HepG2 (cell line): ENCODE results near the gene NEAT1. TPM values are rescaled to one million over a fixed set of nuclear protein-coding genes. Genes with fewer than 3 reads are reported as not detected.
A peak's percentile ranks its signal among the peaks of the same experiment; 100 is the strongest.

Experiments
- AHR ChIP-seq: IDR thresholded peaks from 2 replicates; pipeline ENCODE4 v1.6.1; 2018; ENCODE audit warnings: missing genetic modification reagents, missing compliant biosample characterization
- ARNT ChIP-seq: fragments of 450-650 bp; IDR thresholded peaks from 2 replicates; pipeline ENCODE4 v1.6.1; 2017
- BORCS8-MEF2B ChIP-seq: sonication (generic); formaldehyde crosslinking; IDR thresholded peaks from 2 replicates; pipeline ENCODE4 v1.8.0; 2022; ENCODE audit warnings: mild to moderate bottlenecking, missing genetic modification reagents
- CCAR2 ChIP-seq: fragments of 200-400 bp; formaldehyde crosslinking; optimal IDR thresholded peaks from 2 replicates; pipeline ENCODE3; 2018; ENCODE audit warnings: low read depth, mild to moderate bottlenecking, low read length, moderate library complexity
- GTF2F1 ChIP-seq: fragments of 150-350 bp; IDR thresholded peaks from 2 replicates; pipeline ENCODE4 v1.6.1; 2014; ENCODE audit warnings: low read length
- HDAC6 ChIP-seq: fragments of 200-600 bp; sonication (generic); IDR thresholded peaks from 2 replicates; pipeline ENCODE4 v1.7.0; 2017; ENCODE audit warnings: mild to moderate bottlenecking, antibody characterized with exemption, low read length, low read depth
- KLF13 ChIP-seq: sonication (generic); formaldehyde crosslinking; IDR thresholded peaks from 2 replicates; pipeline ENCODE4 v1.4.0; 2020; ENCODE audit warnings: mild to moderate bottlenecking, missing genetic modification reagents
- KLF15 ChIP-seq: sonication (generic); formaldehyde crosslinking; IDR thresholded peaks from 2 replicates; pipeline ENCODE4 v1.8.1; 2023; ENCODE audit warnings: borderline replicate concordance, mild to moderate bottlenecking, inconsistent platforms, missing genetic modification reagents, mixed read lengths
- MAFK ChIP-seq, 2 experiments: IDR thresholded peaks in 1 of 2; conservative IDR thresholded peaks in 1 of 2; 2 replicates each; pipeline ENCODE4 v1.6.1; 2011; ENCODE audit warnings: improper control_type of control experiment in 2 of 2, low read length in 2 of 2
- MYC ChIP-seq: sonication (generic); formaldehyde crosslinking; IDR thresholded peaks from 2 replicates; pipeline ENCODE4 v1.9.0; 2021; ENCODE audit warnings: missing genetic modification reagents, borderline replicate concordance
- PHF20 ChIP-seq: sonication (generic); formaldehyde crosslinking; IDR thresholded peaks from 2 replicates; pipeline ENCODE4 v1.5.0; 2020; ENCODE audit warnings: mild to moderate bottlenecking, missing genetic modification reagents
- PHF21A ChIP-seq: sonication (generic); formaldehyde crosslinking; IDR thresholded peaks from 2 replicates; pipeline ENCODE4 v1.5.0; 2020; ENCODE audit warnings: mild to moderate bottlenecking, missing genetic modification reagents
- PLRG1 ChIP-seq: fragments of 450-650 bp; conservative IDR thresholded peaks from 2 replicates; pipeline ENCODE4 v1.6.1; 2016
- PTBP1 ChIP-seq: fragments of 200-400 bp; formaldehyde crosslinking; IDR thresholded peaks from 2 replicates; pipeline ENCODE4 v1.6.1; 2018; ENCODE audit warnings: low read length, low read depth; ENCODE audit not compliant: poor library complexity, severe bottlenecking
- RBM22 ChIP-seq: fragments of 200-400 bp; formaldehyde crosslinking; optimal IDR thresholded peaks from 2 replicates; pipeline ENCODE3; 2017; ENCODE audit warnings: mild to moderate bottlenecking, low read length, moderate library complexity
- REL ChIP-seq: sonication (generic); formaldehyde crosslinking; conservative IDR thresholded peaks from 2 replicates; pipeline ENCODE4 v1.8.0; 2022; ENCODE audit warnings: mild to moderate bottlenecking, missing genetic modification reagents, moderate library complexity
- SALL1 ChIP-seq: sonication (generic); formaldehyde crosslinking; IDR thresholded peaks from 2 replicates; pipeline ENCODE4 v1.8.0; 2022; ENCODE audit warnings: mild to moderate bottlenecking, missing genetic modification reagents
- SMARCC2 ChIP-seq: fragments of 450-650 bp; IDR thresholded peaks from 2 replicates; pipeline ENCODE4 v1.6.1; 2017; ENCODE audit warnings: antibody characterized with exemption, mild to moderate bottlenecking
- SNRNP70 ChIP-seq: fragments of 200-400 bp; formaldehyde crosslinking; IDR thresholded peaks from 2 replicates; pipeline ENCODE4 v1.6.1; 2017; ENCODE audit warnings: mild to moderate bottlenecking, low read depth, low read length, moderate library complexity
- SPEN ChIP-seq: sonication (generic); formaldehyde crosslinking; IDR thresholded peaks from 2 replicates; pipeline ENCODE4 v1.5.1; 2020; ENCODE audit warnings: low read depth, mild to moderate bottlenecking, missing genetic modification reagents
- SYNCRIP ChIP-seq: fragments of 200-400 bp; formaldehyde crosslinking; IDR thresholded peaks from 2 replicates; pipeline ENCODE4 v1.6.1; 2018; ENCODE audit warnings: mild to moderate bottlenecking, low read depth, low read length; ENCODE audit not compliant: insufficient read depth
- TSC22D2 ChIP-seq: sonication (generic); formaldehyde crosslinking; IDR thresholded peaks from 2 replicates; pipeline ENCODE4 v1.5.1; 2020; ENCODE audit warnings: missing genetic modification reagents, mild to moderate bottlenecking, borderline replicate concordance
- ZMAT3 ChIP-seq: sonication (generic); formaldehyde crosslinking; conservative IDR thresholded peaks from 2 replicates; pipeline ENCODE4 v1.7.0; 2021; ENCODE audit warnings: missing genetic modification reagents
- ZMYM4 ChIP-seq: sonication (generic); formaldehyde crosslinking; IDR thresholded peaks from 2 replicates; pipeline ENCODE4 v1.8.1; 2023; ENCODE audit warnings: mild to moderate bottlenecking, missing genetic modification reagents
- ZNF12 ChIP-seq: sonication (generic); formaldehyde crosslinking; IDR thresholded peaks from 2 replicates; pipeline ENCODE4 v1.5.0; 2020; ENCODE audit warnings: missing genetic modification reagents
- ZNF260 ChIP-seq: sonication (generic); formaldehyde crosslinking; IDR thresholded peaks from 2 replicates; pipeline ENCODE4 v1.4.0; 2020; ENCODE audit warnings: missing genetic modification reagents, low read depth, mild to moderate bottlenecking, borderline replicate concordance
- ZNF34 ChIP-seq: sonication (generic); formaldehyde crosslinking; IDR thresholded peaks from 2 replicates; pipeline ENCODE4 v1.4.0; 2020; ENCODE audit warnings: mild to moderate bottlenecking, missing genetic modification reagents, borderline replicate concordance
- ZNF431 ChIP-seq: sonication (generic); formaldehyde crosslinking; IDR thresholded peaks from 2 replicates; pipeline ENCODE4 v1.9.0; 2022; ENCODE audit warnings: missing genetic modification reagents, low read depth, mild to moderate bottlenecking, borderline replicate concordance
- ZNF556 ChIP-seq: sonication (generic); formaldehyde crosslinking; IDR thresholded peaks from 2 replicates; pipeline ENCODE4 v1.4.0; 2020; ENCODE audit warnings: mild to moderate bottlenecking, missing genetic modification reagents, borderline replicate concordance
- ZNF644 ChIP-seq: IDR thresholded peaks from 2 replicates; pipeline ENCODE4 v1.6.1; 2016; ENCODE audit warnings: low read depth
- ZNF777 ChIP-seq: sonication (generic); formaldehyde crosslinking; IDR thresholded peaks from 2 replicates; pipeline ENCODE4 v1.4.0; 2020; ENCODE audit warnings: missing genetic modification reagents
- ZSCAN9 ChIP-seq: IDR thresholded peaks from 2 replicates; pipeline ENCODE4 v1.6.1; 2016; ENCODE audit warnings: borderline replicate concordance
- polyA plus RNA-seq, 8 experiments: library from polyadenylated mRNA; depleted of rRNA in 3 of 8; stranded (reverse) in 7 of 8; unstranded in 1 of 8; fragments of >200 nt; fragmentation: Illumina TruSeq in 4 of 8; extraction: Trizol in 4 of 8; gene quantifications; 2 replicates each; pipeline versions ENCODE4 v1.2.1 to v1.2.3, GENCODE V29; 2011 to 2016; ENCODE audit warnings: low read depth in 4 of 8, missing spikeins in 1 of 8, mixed read lengths in 1 of 8; ENCODE audit not compliant: insufficient read depth in 1 of 8
- total RNA-seq, 5 experiments: library from RNA; depleted of rRNA; stranded (reverse); fragments of >200 nt; fragmentation: Illumina TruSeq; extraction: Trizol; gene quantifications; 2 replicates each; pipeline ENCODE4 v1.2.3, GENCODE V29; 2016; ENCODE audit warnings: low read depth in 1 of 5
- TF ChIP-seq, protein P1 (sequence below), 2 experiments: sonication (generic) in 1 of 2; formaldehyde crosslinking in 1 of 2; IDR thresholded peaks; 2 replicates each; pipeline versions ENCODE4 v1.4.0 to v1.6.1; 2018 to 2020; ENCODE audit warnings: missing genetic modification reagents in 2 of 2, borderline replicate concordance in 1 of 2, low read depth in 1 of 2, mild to moderate bottlenecking in 1 of 2, missing biosample characterization in 1 of 2

The NEAT1 gene
- total and polyA plus RNA-seq, 2 of the 13 experiments (the other 11 are each of a cell fraction or from before 2014, with no cell fraction given) = 20.5 to 41.2 TPM

GRCh38 chr11:65425971-65426838 lies 3.6 kb downstream of the NEAT1 start (continued):
- TF ChIP-seq CCAR2 (no peak), SYNCRIP (no peak), PHF21A (CRISPR knock-in tag) (no peak), HDAC6 (no peak), ZSCAN9 (CRISPR knock-in tag) (no peak), SNRNP70 (no peak), ZNF644 (CRISPR knock-in tag) (no peak), RBM22 (peak; percentile 74), PTBP1 (no peak), REL (no peak), ZMAT3 (CRISPR knock-in tag) (no peak), KLF13 (CRISPR knock-in tag) (no peak), BORCS8-MEF2B (CRISPR knock-in tag) (no peak), SPEN (no peak), ZNF777 (CRISPR knock-in tag) (no peak), ZMYM4 (CRISPR knock-in tag) (no peak), AHR (CRISPR knock-in tag) (no peak), PHF20 (CRISPR knock-in tag) (no peak), TSC22D2 (no peak), MAFK (conservative IDR thresholded peaks at IDR 0.05 in 1 of 2, IDR thresholded peaks at IDR 0.05 in 1 of 2; ENCODE audit: low read length in 2 of 2) (no peak), SMARCC2 (no peak), GTF2F1 (no peak), ARNT (no peak), ZNF12 (CRISPR knock-in tag) (0 out of 2 replicates have a peak, but pooled peaks have one; percentile 28), MYC (CRISPR knock-in tag) (no peak), PLRG1 (no peak), ZNF431 (CRISPR knock-in tag) (no peak), KLF15 (no peak), ZNF260 (CRISPR knock-in tag) (no peak), SALL1 (CRISPR knock-in tag) (no peak), ZNF556 (CRISPR knock-in tag) (no peak), ZNF34 (CRISPR knock-in tag) (no peak)
- TF ChIP-seq, protein P1, sequence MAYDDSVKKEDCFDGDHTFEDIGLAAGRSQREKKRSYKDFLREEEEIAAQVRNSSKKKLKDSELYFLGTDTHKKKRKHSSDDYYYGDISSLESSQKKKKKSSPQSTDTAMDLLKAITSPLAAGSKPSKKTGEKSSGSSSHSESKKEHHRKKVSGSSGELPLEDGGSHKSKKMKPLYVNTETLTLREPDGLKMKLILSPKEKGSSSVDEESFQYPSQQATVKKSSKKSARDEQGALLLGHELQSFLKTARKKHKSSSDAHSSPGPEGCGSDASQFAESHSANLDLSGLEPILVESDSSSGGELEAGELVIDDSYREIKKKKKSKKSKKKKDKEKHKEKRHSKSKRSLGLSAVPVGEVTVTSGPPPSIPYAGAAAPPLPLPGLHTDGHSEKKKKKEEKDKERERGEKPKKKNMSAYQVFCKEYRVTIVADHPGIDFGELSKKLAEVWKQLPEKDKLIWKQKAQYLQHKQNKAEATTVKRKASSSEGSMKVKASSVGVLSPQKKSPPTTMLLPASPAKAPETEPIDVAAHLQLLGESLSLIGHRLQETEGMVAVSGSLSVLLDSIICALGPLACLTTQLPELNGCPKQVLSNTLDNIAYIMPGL (CRISPR knock-in tag; IDR thresholded peaks at IDR 0.05; ENCODE audit: borderline replicate concordance in 1 of 2, low read depth in 1 of 2) = no peak
